SIG-M5 treated with dmso at 0.1 percent for 504 hours (cell line): ENCODE results near the gene TMEM267.
"Not testable (repeated sequence)": the region's sequence is repeated elsewhere in the genome, so short reads cannot be mapped to it uniquely, and the experiment has no call there.

Source experiments
- DNase-seq: peaks from one replicate; lab custom pipeline; 2025; ENCODE audit not compliant: unreplicated experiment; lab: John Stamatoyannopoulos, UW

The TMEM267 gene

GRCh38 chr5:43411495-43411894 lies 72.2 kb downstream of the TMEM267 start:
- no peak for DNase-seq

GRCh38 chr5:43410414-43410813 lies 73.3 kb downstream of the TMEM267 start:
- DNase-seq = no peak

- DNase-seq = no peak
Measured at GRCh38 chr5:43409809-43410271, 73.8 kb downstream of the TMEM267 start.

- not testable (repeated sequence) for DNase-seq
Measured at GRCh38 chr5:43402524-43403066, 81.1 kb downstream of the TMEM267 start.

- peak; percentile 20 for DNase-seq
Measured at GRCh38 chr5:43401827-43402226, 81.8 kb downstream of the TMEM267 start.

GRCh38 chr5:43400082-43400481 lies 83.6 kb downstream of the TMEM267 start:
- DNase-seq = no peak

- no peak for DNase-seq
Measured at GRCh38 chr5:43396762-43397304, 86.8 kb downstream of the TMEM267 start.
